NCI-H146 (cell line): Measurements from ENCODE around the gene ISYNA1.

Experiments
- DNase-seq: peaks from one replicate; lab custom pipeline; 2025; lab: John Stamatoyannopoulos, UW

The ISYNA1 gene

GRCh38 chr19:18467978-18468377 is 30.0 kb upstream of the ISYNA1 start:
- DNase-seq, result no peak

DNA sequence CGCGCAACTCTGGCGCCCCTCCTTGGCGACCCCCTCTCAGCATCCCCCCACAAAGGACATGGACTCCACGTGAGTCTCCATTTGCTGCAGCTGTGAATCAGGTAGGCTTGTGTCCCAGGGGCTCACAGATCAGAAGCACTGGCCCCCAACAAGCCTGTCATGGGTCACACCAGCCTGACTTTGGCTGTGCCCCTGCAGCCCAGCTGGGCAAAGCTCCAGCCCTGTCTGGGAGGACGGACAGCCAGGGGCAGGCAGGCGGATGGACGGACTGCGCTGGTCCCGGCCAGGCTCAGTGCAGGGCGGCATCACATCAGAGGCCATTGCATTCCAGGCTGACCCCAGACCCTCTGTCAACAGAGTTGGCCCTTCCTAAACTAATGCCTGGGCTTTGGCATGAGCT is 28.4 kb upstream of the ISYNA1 start:
- no peak for DNase-seq

DNA sequence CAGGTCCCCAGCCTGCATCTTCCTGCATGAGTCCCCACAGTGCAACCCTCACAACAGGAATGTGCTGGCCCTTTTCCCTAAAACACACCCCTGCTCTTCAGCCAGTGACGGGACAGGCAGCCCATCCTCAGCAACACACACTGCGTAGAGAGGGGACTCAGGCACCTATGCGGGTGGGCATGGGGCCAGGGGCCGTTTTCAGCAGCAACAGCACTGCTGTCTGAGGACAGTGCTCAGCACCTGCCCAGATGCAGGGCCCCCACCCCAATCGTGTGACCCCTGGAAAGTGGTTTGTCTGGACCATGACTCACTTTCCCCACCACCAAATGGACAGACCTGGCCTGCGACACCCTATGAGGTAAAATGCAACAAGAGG is 28.0 kb upstream of the ISYNA1 start:
- DNase-seq, result no peak

- no peak for DNase-seq
Observed at GRCh38 chr19:18465214-18465963, 27.5 kb upstream of the ISYNA1 start.

DNA sequence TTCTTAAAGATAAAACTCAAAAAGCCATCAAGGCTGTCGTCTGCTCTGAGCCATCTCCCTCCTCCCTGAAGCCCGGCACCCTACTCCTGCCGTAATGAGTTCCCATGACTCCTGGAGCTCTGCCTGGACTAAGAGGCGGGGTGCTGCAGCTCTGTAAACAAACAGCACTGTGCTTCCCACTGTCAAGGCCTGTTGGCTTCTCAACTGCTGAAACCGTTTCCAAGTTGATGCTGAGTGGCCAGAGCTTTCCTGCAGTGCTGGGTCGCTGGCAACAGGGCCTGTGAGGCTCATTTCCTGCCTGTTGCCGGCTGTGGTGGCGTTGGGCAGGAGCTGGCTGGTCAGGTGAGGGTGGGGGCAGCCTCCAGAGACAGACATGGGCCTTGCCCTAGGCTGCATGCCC is 26.7 kb upstream of the ISYNA1 start:
- DNase-seq, result peak; percentile 79

DNA sequence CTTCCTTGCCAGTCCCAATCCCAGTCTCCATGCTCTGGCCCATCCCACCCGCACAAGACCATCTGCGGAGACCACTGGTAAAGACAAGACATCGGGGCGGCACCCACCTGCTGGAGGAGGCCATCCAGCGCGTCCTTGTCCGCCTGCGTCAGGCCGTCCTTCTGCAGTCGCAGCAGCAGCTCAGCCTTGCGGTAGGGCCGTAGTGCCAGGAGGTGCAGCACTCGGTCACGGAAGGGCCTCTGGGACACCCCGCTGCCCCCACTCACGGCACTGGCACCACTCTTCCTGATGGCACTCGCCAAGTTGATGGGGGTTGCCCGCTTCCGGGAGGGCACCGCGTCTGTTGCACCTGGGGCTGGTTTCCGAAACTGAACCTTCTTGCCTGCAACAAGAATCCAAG is 23.5 kb upstream of the ISYNA1 start:
- no peak for DNase-seq

- DNase-seq, result no peak
Observed at GRCh38 chr19:18460900-18461299, 23.0 kb upstream of the ISYNA1 start.

DNA sequence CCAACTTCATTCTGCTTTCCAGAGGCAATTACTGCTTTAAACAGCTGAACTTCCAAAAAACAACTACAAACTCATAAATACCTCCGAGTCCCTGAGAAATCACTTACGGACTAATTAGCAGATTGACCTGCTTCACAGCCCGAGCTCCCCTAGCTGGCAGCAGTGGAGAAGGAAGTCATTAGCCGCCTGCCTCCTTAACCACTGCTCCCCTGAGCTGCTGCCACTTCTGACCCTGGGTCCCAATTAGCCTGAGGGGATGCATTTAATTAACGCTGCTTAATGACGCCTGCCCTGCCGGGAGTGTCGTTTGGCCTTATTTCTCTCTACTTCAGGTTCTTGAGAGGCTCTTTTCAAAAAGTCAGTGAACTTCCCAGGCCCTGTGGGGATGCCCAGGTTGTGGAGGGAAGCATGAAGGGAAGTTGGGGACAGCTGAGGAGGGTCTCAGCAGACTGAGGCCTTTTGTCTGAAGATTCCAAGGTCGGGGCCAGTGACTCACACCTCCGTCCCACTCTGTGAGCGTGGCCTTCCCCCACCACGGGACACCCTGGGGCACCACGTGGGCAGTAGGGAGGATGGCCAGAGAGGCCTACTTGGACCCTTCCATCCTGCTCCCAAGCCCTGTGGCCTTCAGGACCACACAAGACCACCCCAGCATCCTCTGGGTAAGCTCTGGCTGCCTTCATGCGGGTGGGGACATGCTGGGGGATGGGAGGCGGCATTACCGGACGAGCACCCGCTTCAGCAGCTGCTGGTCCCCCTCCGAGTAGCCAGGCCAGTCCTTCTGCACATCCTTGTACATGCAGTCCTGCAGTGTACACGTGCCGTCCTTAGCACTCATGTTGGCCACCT is 19.8 kb upstream of the ISYNA1 start:
- DNase-seq, result peak; percentile 18

DNA sequence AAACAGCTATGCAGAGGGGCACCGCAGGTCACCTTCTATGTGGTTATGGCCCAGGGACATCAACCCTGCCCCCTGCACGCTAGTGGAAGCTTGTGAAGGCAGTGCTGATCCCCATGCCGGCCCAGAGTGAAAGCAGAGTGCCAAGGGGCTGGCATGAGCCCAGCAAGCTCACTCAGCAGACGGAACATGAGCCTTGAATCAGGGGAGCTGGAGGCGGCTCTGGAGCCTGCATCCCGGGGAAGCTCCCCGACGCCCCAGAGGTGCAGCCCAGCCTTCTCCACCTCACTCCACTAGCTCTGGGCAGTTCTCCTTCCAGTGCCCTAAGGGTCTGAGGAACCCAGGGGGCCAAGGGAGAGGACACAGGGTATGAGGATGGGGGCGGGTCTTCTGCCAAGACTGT is 19.0 kb upstream of the ISYNA1 start:
- DNase-seq, result no peak

DNA sequence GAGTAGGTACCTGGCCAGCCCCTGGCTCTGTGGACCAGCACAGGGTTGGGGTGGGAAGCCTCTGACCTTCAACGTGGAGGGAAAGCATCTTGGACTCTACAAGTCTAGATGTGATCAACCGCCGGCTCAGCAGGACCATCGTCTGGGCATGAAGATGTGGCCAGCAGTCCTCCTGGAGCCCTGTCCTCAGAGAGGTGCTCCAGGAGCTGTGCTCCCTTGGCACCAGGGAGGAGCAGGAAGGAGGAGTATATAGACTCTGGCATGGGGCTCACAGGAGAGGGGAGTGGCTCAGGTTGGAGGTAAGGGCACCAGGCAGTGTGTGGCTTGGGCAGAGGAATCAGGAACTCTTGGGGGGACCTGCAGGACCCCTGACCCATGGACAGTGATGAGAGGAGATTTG is 18.3 kb upstream of the ISYNA1 start:
- no peak for DNase-seq

GRCh38 chr19:18453269-18454024 is 15.5 kb upstream of the ISYNA1 start:
- DNase-seq, result no peak

GRCh38 chr19:18452386-18452785 is 14.5 kb upstream of the ISYNA1 start:
- DNase-seq, result no peak

GRCh38 chr19:18450931-18451836 is 13.3 kb upstream of the ISYNA1 start:
- peak; percentile 85 for DNase-seq

DNA sequence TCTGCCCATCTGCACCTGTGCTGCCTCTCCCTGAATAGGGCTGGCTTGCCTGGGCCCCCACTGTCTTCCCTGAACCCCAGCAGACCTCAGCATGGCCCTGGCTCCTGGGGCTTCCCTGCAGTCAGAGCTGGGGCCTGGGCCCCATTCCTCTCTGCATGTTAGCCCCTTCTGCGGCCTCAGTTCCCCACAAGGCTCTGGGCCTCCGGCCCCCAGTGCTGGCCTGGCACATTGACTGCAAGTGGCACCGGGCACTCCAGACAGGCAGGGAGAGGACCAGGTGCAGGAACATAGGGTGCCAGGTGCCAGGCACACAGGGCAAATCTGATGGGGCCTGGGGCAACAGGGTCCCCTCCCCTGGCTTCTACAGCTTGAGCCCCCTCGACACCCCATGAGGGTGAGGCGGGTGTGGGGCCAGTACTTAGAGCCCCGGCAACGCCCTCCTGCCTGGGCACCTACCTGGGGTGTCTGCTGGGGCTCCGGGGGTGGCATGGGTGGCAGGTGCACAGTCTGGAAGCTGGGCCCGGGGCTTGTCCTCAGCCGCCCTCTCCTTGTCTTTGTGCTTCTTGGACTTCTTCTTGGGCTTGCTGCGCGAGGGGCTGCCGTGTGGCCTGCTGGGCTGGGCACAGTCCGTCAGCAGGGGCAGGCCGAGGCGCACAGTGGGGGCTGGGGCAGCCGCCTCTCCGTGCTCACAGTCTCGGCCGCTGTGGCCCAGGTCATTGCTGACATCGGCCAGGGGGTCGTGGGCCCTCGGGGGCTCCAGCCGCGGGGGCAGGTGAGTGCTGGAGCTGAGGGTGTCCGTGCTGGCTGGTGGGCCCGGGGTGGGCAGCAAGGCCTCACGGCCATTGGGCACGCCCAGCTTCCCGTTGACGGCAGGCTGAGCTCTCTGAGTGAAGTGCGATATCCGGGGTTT is 12.3 kb upstream of the ISYNA1 start:
- no peak for DNase-seq

DNA sequence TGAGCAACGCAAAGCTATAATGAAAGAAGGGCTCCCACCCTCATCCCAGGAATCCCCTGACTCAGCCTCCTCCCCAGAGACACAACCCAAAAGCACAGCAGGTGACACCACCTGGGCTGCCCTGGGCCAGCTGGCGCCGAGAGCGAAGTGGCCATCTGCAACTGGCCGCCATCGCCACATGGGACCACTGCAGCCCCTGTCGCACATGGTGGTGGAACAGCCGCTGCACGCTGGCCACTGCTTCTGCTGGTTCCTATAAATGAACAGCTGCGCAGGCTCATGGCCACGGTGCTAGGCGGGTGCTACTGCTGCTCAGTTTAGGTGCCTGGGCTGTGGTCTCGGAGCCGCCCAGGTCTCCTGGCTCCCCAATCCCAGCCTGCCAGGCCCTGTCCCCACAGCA is 11.6 kb upstream of the ISYNA1 start:
- DNase-seq, result no peak

DNA sequence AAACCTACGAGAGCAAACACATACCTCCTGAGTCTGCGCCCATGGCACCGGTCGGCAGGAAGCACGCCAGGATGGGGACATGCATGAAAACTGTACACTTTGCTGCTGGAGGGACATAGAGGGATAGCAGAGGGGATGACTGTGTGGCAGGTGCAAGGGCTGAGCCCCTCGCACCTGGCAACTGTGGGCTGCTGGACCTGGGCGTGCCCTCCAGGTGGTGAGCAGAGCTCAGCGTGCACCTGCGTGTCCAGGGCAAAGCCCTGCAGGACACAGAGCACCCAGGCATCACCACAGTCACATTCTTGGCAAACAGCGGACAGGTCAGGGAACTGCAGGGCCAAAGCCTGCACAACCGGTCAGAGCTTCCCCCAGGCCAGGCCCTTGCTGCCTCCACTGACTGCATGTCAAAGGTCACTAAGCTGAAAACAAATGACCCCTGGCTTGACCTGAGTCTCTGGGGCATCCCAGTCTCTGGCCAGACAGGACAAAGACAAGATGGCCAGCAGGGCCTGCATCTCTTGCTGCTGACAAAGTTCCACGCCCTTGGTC is 9.0 kb upstream of the ISYNA1 start:
- peak; percentile 69 for DNase-seq

DNA sequence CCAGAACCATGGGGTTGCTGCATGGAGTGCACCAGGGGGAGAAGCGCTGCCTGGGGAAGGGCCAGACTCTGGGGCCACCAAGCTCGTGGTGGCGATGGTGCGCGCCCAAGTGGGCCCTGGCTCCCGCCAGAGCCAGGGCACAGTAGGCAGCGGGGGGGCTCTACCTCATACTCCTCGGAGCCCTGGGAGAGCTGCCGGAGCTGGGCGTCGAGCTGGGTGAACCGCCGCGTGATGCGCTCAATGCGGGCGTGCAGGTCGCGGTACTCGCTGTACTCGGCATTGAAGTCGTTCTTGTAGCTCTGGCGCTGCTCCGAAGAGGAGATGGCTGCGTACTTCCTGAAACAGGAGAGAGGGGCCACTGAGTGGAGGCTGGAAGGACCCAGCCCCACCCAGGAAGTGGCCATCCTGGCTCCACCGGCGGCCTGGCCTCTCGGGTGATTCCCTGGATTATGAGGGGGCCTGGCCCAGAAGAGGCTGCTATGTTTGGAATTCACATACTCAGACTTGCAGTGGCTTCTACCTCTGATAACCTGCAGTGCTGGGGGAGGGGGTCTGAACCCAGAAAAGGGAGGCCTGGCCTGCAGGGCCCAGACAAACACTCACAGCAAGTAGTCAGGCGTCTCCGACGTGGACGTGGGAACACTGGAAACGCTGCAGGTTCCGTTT is 8.3 kb upstream of the ISYNA1 start:
- no peak for DNase-seq

- no peak for DNase-seq
Observed at GRCh38 chr19:18445262-18445948, 7.5 kb upstream of the ISYNA1 start.

- no peak for DNase-seq
Observed at GRCh38 chr19:18444513-18444912, 6.6 kb upstream of the ISYNA1 start.
